C4-2B (cell line): ENCODE measurements around the gene LMO7.
A peak's percentile ranks its signal among the peaks of the same experiment; 100 is the strongest.

Experiments used
- H3K27ac ChIP-seq: fragments of 450-650 bp; 2 replicates; pipeline ENCODE4 v1.5.1; 2017
- ZFX ChIP-seq: fragments of 450-650 bp; IDR thresholded peaks from 2 replicates; pipeline ENCODE4 v1.6.1; 2017
- TF ChIP-seq, protein P1 (sequence below): fragments of 450-650 bp; conservative IDR thresholded peaks from 2 replicates; pipeline ENCODE4 v1.5.1; 2017; ENCODE audit warnings: mild to moderate bottlenecking

The LMO7 gene

DNA sequence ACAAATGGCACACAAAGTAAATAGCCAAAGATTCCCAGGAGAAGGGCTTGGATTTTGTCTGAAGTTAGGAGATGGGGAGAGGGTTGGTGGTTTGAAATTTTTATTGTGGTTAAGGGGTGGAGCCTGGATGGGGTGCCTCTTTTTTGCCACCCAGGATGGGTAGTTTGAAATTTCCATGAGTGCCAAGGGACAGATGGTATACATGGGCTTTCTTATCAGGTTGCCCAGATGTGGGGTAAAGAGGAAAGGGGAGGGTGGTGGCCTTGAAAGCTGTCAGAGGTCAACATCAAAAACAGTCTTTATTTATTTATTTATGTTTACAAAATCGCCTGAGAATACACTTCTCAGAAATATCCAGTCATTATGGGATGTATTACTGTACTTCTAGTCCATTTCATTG is 46.2 kb downstream of the LMO7 start:
- no peak overlapping the region for H3K27ac ChIP-seq
- no peak for TF ChIP-seq ZFX
- TF ChIP-seq, protein P1, sequence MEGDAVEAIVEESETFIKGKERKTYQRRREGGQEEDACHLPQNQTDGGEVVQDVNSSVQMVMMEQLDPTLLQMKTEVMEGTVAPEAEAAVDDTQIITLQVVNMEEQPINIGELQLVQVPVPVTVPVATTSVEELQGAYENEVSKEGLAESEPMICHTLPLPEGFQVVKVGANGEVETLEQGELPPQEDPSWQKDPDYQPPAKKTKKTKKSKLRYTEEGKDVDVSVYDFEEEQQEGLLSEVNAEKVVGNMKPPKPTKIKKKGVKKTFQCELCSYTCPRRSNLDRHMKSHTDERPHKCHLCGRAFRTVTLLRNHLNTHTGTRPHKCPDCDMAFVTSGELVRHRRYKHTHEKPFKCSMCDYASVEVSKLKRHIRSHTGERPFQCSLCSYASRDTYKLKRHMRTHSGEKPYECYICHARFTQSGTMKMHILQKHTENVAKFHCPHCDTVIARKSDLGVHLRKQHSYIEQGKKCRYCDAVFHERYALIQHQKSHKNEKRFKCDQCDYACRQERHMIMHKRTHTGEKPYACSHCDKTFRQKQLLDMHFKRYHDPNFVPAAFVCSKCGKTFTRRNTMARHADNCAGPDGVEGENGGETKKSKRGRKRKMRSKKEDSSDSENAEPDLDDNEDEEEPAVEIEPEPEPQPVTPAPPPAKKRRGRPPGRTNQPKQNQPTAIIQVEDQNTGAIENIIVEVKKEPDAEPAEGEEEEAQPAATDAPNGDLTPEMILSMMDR: no peak

DNA sequence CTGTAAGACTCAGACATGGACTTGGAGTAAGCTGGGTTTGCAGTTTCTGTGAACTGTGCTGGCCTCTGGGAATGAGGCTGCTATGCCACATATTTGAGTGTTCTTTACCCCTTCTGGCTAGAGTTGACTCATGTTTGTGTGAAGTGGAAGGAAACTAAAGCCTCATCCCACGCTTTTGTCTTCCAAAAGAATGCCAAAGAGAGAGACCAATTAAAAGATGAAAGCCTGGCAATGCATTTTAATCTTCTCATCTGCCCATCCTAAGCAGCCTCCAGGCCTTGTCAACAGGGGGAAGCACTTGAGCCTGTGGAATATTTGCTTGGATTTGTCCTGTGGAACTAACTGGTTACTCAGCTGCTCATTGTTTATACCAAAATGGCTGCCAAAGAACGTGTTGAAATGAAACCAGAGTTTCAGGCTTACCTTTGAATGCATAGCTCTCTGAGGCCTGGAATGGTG is 49.1 kb downstream of the LMO7 start:
- TF ChIP-seq, protein P1: no peak
- TF ChIP-seq ZFX: no peak
- H3K27ac ChIP-seq: no peak overlapping the region

DNA sequence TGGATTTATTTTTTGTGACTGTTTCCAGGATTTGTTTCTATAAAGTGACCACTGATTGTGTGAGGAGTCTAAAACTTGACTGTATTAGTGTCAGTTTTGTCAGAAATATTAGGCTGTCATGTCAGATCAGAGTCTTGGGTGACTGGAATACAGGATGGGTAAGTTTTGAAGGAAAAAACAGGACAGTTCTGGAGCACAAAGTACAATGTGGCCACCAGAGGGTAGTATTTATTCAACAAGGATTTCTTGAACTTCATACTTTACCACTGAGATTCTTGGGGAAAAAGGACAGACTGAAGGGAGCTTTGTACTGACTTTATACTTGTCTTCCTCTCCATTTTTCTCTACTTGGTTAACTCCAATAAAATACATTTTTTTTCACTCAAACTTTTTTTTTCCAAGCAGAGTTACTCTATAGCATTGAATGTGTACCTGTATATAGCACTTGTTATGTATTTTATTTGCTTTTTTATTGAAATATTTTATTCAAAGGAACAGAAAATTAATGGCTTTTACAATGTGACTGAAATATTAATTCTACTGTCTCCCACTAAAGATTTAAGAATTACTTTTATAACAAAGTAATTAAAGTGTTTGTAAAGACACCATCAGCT is 51.1 kb downstream of the LMO7 start:
- no peak for TF ChIP-seq ZFX
- TF ChIP-seq, protein P1: peak; percentile 67
- no peak overlapping the region for H3K27ac ChIP-seq

DNA sequence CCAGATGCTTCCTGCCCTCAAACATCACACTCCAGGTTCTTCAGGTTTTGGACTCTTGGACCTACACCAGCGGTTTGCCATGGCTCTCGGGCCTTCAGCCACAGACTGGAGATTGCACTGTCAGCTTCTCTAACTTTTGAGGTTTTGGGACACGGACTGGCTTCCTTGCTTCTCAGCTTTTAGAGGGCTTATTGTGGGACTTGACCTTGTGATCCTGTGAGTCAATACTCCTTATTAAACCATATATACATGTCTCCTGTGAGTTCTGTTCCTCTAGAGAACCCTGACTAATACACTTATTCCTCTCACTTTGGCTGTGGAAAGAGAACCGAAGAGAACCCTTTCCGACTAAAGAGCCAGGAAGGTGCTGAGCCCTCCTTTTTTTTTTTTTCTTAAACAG is 53.6 kb downstream of the LMO7 start:
- no peak overlapping the region for H3K27ac ChIP-seq
- no peak for TF ChIP-seq ZFX
- TF ChIP-seq, protein P1: no peak

DNA sequence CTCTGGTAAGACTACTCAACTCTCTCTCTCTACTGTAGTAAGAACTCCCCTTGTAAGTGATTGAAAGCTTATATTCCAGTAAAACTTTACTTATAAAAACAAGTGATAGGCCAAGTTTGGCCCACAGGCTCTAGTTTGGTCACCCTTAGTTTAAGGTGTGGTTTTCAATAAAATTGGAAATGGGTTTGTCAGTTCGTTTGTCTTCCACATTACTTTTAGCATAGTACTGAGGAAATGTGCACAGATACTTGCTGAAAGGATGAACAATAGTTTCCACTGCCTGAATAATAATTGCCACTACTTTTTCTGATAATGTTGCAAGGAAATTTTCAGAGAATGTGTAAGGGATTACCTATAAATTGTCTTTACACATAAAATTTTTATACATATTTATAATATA is 54.5 kb downstream of the LMO7 start:
- TF ChIP-seq, protein P1: no peak
- no peak for TF ChIP-seq ZFX
- no peak overlapping the region for H3K27ac ChIP-seq

DNA sequence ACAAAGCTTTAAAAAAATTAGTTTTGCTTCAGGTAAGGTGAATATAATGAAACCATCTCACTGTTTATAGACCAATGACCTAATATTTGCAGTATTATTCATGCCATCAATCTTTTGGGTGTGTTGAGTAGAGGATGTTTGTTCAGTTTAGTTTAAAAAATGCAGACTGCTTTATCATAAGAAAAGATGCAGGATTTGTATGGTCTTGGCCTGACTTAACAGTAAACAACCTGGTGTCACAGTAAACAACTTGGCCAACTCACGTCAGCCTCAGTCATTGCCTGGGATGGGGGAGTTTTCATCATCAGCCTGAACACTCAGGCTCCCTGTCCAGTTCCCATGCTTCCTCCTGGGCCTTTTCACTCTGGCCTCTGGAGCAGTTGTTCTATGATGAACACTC is 55.1 kb downstream of the LMO7 start:
- no peak for TF ChIP-seq ZFX
- TF ChIP-seq, protein P1: no peak
- H3K27ac ChIP-seq: no peak overlapping the region

DNA sequence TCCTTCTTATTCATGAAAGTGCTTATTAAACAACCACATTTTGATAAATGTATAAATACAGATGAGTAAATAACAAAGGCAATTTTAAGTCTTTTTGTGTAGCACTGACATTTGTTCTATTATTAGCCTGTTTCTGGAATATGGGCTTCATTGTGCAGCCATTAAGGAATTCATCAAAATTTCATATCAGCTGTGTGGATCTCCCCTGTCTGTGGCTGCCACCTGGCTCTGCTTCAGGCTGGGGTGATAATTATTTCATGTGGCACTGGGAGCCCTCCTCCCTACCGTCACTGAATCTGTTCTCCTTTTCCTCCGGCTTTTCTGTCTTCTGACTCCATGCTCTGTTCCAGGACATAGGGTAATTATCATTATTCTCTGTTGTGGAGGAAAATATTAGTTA is 57.1 kb downstream of the LMO7 start:
- no peak overlapping the region for H3K27ac ChIP-seq
- TF ChIP-seq, protein P1: no peak
- TF ChIP-seq ZFX: no peak
